Epidermal melanocyte (primary cell): Measurements from ENCODE around the gene PNLIPRP1.

Source experiments
- DNase-seq: peaks from one replicate; pipeline ENCODE4 v3.0.0; 2011; ENCODE audit warnings: low spot score; ENCODE audit not compliant: insufficient read length

PNLIPRP1 gene

GRCh38 chr10:116630020-116630419 is 39.3 kb downstream of the PNLIPRP1 start:
- DNase-seq, result no peak

- no peak for DNase-seq
Measured at GRCh38 chr10:116631871-116632295, 41.1 kb downstream of the PNLIPRP1 start.

- DNase-seq, result no peak
Measured at GRCh38 chr10:116632596-116633215, 41.9 kb downstream of the PNLIPRP1 start.

- no peak for DNase-seq
Measured at GRCh38 chr10:116633216-116633600, 42.4 kb downstream of the PNLIPRP1 start.

GRCh38 chr10:116634126-116634975 is 43.6 kb downstream of the PNLIPRP1 start:
- DNase-seq, result no peak

- no peak for DNase-seq
Measured at GRCh38 chr10:116636385-116636784, 45.6 kb downstream of the PNLIPRP1 start.

GRCh38 chr10:116636976-116637375 is 46.2 kb downstream of the PNLIPRP1 start:
- DNase-seq, result no peak

GRCh38 chr10:116637830-116638229 is 47.1 kb downstream of the PNLIPRP1 start:
- no peak for DNase-seq

- no peak for DNase-seq
Measured at GRCh38 chr10:116646502-116646901, 55.7 kb downstream of the PNLIPRP1 start.

- DNase-seq, result no peak
Measured at GRCh38 chr10:116648903-116649302, 58.1 kb downstream of the PNLIPRP1 start.

- no peak for DNase-seq
Measured at GRCh38 chr10:116653885-116654284, 63.1 kb downstream of the PNLIPRP1 start.

- no peak for DNase-seq
Measured at GRCh38 chr10:116654816-116655215, 64.1 kb downstream of the PNLIPRP1 start.

- no peak for DNase-seq
Measured at GRCh38 chr10:116655568-116655967, 64.8 kb downstream of the PNLIPRP1 start.

- no peak for DNase-seq
Measured at GRCh38 chr10:116656044-116656443, 65.3 kb downstream of the PNLIPRP1 start.

- DNase-seq, result no peak
Measured at GRCh38 chr10:116657863-116658551, 67.2 kb downstream of the PNLIPRP1 start.
